A673 (cell line): ENCODE results near the gene KCNQ1.

ENCODE experiments used
- CTCF ChIP-seq: fragments of 300-800, 200-600 bp; sonication (generic); conservative IDR thresholded peaks from 2 replicates; pipeline ENCODE4 v1.5.1; 2017; ENCODE audit warnings: low read depth, mild to moderate bottlenecking, antibody characterized with exemption, low read length, moderate library complexity, mixed read lengths
- EZH2 ChIP-seq: fragments of 200-600 bp; sonication (generic); IDR thresholded peaks from 2 replicates; pipeline ENCODE4 v1.6.1; 2017; ENCODE audit warnings: borderline replicate concordance, low read depth, mild to moderate bottlenecking, mixed read lengths, antibody characterized with exemption, low read length; ENCODE audit not compliant: poor library complexity, severe bottlenecking

- TF ChIP-seq CTCF = no peak
- TF ChIP-seq EZH2 = no peak
Observed at GRCh38 chr11:2691991-2692875, 247.4 kb downstream of the KCNQ1 start.
